ENCODE results near the gene MGAT5B. TPM values are rescaled to one million over a fixed set of nuclear protein-coding genes. Genes with fewer than 3 reads are reported as not detected.

Gene MGAT5B
- total and polyA plus RNA-seq, 10 of the 15 experiments (the other 5 are each of a cell fraction or from before 2014, with no cell fraction given) = 0.13 TPM; not detected in 9

DNA sequence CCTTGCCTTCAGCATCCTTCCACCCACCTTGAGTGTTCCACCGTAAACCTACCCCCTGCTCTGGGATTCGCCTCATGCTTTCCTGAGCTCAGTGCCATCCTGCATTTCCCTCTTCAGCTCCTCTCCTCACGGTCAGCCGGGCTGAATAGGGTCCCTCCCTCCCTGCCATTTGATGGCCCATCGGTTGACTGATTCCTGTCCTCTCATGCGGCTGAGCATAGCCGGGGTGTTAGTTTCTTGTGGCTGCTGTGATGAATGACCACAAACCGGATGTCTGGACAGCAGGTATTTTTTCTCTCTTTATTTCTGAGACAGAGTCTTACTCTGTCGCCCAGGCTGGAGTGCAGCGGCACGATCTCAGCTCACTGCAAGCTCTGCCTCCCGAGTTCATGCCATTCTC, 44.1 kb upstream of the MGAT5B start:
- Histone ChIP-seq H3K4me2 (ENCODE audit: control insufficient read depth, insufficient read depth) (no peak overlapping the region), H3K4me3 (no peak overlapping the region), H3K9ac (ENCODE audit: control insufficient read depth, insufficient read depth, low read length) (no peak overlapping the region), H3K79me2 (ENCODE audit: control insufficient read depth, insufficient read depth, low read length) (no peaks in the 10 kb centered on the region), H3K27me3 (replicated peaks in 1 of 2; ENCODE audit: control insufficient read depth in 2 of 2, insufficient read depth in 2 of 2, low read length in 1 of 2) (no peaks in the 10 kb centered on the region; a peak in 2 of 4 replicates), H3K27ac (ENCODE audit: control insufficient read depth, insufficient read depth) (no peak overlapping the region), H4K20me1 (ENCODE audit: control insufficient read depth, insufficient read depth) (no peaks in the 10 kb centered on the region), H3K9me3 (replicated peaks; ENCODE audit: control insufficient read depth, insufficient read depth, low read length) (no peaks in the 10 kb centered on the region), H3K4me1 (ENCODE audit: control insufficient read depth, insufficient read depth, low read length) (no peaks in the 10 kb centered on the region), H3K36me3 (ENCODE audit: control insufficient read depth in 2 of 2, insufficient read depth in 2 of 2, low read length in 1 of 2) (no peaks in the 10 kb centered on the region), H2AFZ (ENCODE audit: control insufficient read depth, low read depth, low read length) (no peak overlapping the region)
- WGBS (ENCODE audit: insufficient coverage, insufficient replicate concordance, low lambda C conversion rate, missing lambda C conversion rate) = 19% methylated on average over 12 of the region's 12 CpGs
- ChIA-PET POLR2A (no interaction called here), SMC1A (ENCODE audit: uncharacterized antibody, unreplicated experiment) (interaction anchor here (0.9 to 1.8 kb wide), 2 partner anchors 15 to 89 kb away, joined by 3 to 6 read pairs; no protein-coding TSS in a partner anchor), RAD21 (ENCODE audit: unreplicated experiment) (interaction anchor here (0.6 kb wide), 1 partner anchor 75 kb away, joined by 4 read pairs; no protein-coding TSS in a partner anchor), CTCF (interaction anchor here (0.8 to 2.1 kb wide), 3 partner anchors 9 to 81 kb away, joined by 3 to 5 read pairs (median 3); no protein-coding TSS in a partner anchor)
- ATAC-seq (peak; percentile 94), FAIRE-seq (no peak), DNase-seq (ENCODE audit: low read depth, low spot score) (no peak)
- in situ Hi-C loops (cut with MboI) = no loop called here
- no TSS peak for BruUV-seq (replicated peaks)
- intact Hi-C loops (cut with micrococcal nuclease; ENCODE audit: unreplicated experiment) = no loop called here
- no peak for TF ChIP-seq SUPT20H (IDR thresholded peaks at IDR 0.05; ENCODE audit: borderline replicate concordance, control insufficient read depth, low read depth, low read length)
- no peak for TF ChIP-seq POLR2A (IDR thresholded peaks at IDR 0.05; ENCODE audit: low read depth, low read length)
- TF ChIP-seq HDAC6 (IDR thresholded peaks at IDR 0.05; ENCODE audit: unreplicated experiment) = no peak
- TF ChIP-seq E4F1 (IDR thresholded peaks at IDR 0.05; ENCODE audit: borderline replicate concordance, partially characterized antibody) = no peak
- no peak for TF ChIP-seq RCOR1 (conservative IDR thresholded peaks at IDR 0.05; ENCODE audit: low read depth, low read length)
- no peak for TF ChIP-seq WRNIP1 (IDR thresholded peaks at IDR 0.05; ENCODE audit: borderline replicate concordance, low read depth, low read length)
- TF ChIP-seq, protein P1, sequence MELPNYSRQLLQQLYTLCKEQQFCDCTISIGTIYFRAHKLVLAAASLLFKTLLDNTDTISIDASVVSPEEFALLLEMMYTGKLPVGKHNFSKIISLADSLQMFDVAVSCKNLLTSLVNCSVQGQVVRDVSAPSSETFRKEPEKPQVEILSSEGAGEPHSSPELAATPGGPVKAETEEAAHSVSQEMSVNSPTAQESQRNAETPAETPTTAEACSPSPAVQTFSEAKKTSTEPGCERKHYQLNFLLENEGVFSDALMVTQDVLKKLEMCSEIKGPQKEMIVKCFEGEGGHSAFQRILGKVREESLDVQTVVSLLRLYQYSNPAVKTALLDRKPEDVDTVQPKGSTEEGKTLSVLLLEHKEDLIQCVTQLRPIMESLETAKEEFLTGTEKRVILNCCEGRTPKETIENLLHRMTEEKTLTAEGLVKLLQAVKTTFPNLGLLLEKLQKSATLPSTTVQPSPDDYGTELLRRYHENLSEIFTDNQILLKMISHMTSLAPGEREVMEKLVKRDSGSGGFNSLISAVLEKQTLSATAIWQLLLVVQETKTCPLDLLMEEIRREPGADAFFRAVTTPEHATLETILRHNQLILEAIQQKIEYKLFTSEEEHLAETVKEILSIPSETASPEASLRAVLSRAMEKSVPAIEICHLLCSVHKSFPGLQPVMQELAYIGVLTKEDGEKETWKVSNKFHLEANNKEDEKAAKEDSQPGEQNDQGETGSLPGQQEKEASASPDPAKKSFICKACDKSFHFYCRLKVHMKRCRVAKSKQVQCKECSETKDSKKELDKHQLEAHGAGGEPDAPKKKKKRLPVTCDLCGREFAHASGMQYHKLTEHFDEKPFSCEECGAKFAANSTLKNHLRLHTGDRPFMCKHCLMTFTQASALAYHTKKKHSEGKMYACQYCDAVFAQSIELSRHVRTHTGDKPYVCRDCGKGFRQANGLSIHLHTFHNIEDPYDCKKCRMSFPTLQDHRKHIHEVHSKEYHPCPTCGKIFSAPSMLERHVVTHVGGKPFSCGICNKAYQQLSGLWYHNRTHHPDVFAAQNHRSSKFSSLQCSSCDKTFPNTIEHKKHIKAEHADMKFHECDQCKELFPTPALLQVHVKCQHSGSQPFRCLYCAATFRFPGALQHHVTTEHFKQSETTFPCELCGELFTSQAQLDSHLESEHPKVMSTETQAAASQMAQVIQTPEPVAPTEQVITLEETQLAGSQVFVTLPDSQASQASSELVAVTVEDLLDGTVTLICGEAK (IDR thresholded peaks at IDR 0.05; ENCODE audit: borderline replicate concordance) = no peak
- TF ChIP-seq BMI1 (IDR thresholded peaks at IDR 0.05; ENCODE audit: borderline replicate concordance) = no peak
- no peak for TF ChIP-seq RELB (IDR thresholded peaks at IDR 0.05; ENCODE audit: low read depth)
- TF ChIP-seq, protein P2, sequence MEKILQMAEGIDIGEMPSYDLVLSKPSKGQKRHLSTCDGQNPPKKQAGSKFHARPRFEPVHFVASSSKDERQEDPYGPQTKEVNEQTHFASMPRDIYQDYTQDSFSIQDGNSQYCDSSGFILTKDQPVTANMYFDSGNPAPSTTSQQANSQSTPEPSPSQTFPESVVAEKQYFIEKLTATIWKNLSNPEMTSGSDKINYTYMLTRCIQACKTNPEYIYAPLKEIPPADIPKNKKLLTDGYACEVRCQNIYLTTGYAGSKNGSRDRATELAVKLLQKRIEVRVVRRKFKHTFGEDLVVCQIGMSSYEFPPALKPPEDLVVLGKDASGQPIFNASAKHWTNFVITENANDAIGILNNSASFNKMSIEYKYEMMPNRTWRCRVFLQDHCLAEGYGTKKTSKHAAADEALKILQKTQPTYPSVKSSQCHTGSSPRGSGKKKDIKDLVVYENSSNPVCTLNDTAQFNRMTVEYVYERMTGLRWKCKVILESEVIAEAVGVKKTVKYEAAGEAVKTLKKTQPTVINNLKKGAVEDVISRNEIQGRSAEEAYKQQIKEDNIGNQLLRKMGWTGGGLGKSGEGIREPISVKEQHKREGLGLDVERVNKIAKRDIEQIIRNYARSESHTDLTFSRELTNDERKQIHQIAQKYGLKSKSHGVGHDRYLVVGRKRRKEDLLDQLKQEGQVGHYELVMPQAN (conservative IDR thresholded peaks at IDR 0.05) = no peak
- TF ChIP-seq NBN (IDR thresholded peaks at IDR 0.05) = 0 out of 2 replicates have a peak, but pooled peaks have one; percentile 51
- no peak for TF ChIP-seq KAT2A (conservative IDR thresholded peaks at IDR 0.05; ENCODE audit: control insufficient read depth, low read depth, low read length)
- TF ChIP-seq NR2C2 (IDR thresholded peaks at IDR 0.05; ENCODE audit: borderline replicate concordance, control insufficient read depth, insufficient read length, low read depth) = no peak
- peak; percentile 50; the same call in 1 of the 2 replicates for TF ChIP-seq JUND (IDR thresholded peaks at IDR 0.05; ENCODE audit: low read depth, low read length)
